Measurements from ENCODE around the gene RABGAP1L.

DNA sequence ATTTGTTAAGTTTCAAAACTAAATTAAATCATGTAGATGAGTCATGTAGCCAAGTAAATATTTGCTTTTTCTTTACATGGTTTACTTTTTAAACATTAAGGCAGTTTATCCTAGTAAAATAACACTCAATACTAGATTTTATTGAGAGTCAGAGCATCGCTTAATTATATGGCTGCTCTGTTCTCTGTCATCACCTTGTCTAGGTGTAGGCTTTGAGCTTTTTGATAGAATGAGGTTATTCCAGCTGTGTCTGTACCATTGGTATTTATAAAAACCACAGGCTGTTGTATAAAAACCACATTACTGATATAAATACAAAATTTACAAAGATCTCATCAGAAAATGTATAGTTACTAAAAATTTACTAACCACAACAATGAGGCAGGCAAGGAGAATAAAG lies 245.9 kb downstream of the RABGAP1L start:
- TF ChIP-seq, protein P1, sequence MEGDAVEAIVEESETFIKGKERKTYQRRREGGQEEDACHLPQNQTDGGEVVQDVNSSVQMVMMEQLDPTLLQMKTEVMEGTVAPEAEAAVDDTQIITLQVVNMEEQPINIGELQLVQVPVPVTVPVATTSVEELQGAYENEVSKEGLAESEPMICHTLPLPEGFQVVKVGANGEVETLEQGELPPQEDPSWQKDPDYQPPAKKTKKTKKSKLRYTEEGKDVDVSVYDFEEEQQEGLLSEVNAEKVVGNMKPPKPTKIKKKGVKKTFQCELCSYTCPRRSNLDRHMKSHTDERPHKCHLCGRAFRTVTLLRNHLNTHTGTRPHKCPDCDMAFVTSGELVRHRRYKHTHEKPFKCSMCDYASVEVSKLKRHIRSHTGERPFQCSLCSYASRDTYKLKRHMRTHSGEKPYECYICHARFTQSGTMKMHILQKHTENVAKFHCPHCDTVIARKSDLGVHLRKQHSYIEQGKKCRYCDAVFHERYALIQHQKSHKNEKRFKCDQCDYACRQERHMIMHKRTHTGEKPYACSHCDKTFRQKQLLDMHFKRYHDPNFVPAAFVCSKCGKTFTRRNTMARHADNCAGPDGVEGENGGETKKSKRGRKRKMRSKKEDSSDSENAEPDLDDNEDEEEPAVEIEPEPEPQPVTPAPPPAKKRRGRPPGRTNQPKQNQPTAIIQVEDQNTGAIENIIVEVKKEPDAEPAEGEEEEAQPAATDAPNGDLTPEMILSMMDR (IDR thresholded peaks at IDR 0.05; ENCODE audit: low read depth, low read length), result no peak
- TF ChIP-seq EZH2phosphoT487 (IDR thresholded peaks at IDR 0.05; ENCODE audit: low read depth), result no peak
